ENCODE data around the gene SLC23A2. TPM values are rescaled to one million over a fixed set of nuclear protein-coding genes. Genes with fewer than 3 reads are reported as not detected.
"Not testable (repeated sequence)": the region's sequence is repeated elsewhere in the genome, so short reads cannot be mapped to it uniquely, and the experiment has no call there.

Gene SLC23A2
- total RNA-seq, 2 experiments from 2014 or later, result 12.9 to 14.1 TPM

DNA sequence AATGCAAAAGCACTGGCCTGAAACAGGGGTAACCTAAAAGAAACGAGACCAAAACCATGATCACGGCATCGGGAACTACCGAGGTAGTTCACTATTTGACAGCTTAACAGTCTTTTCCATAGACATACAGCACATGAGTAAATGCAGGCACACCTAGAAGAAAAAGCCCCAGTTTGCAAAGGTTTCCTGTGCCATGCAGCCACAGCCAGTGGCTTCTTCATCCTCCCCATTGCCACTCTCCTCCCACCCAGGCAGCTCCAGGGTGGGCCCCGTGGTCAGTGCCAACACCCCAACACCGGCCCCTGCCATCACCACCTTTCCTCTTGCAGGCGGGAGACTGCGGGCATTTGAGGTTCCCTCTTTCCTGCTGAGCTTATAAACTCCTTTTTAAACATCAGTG is 115.4 kb downstream of the SLC23A2 start:
- Mint-ChIP-seq H3K36me3 (ENCODE audit: low read depth) (peaks cover 7% of the 10 kb centered on the region), H3K27me3 (no peaks in the 10 kb centered on the region), H3K27ac (no peak overlapping the region), H3K4me3 (no peak overlapping the region), H3K9me3 (no peaks in the 10 kb centered on the region), H3K4me1 (peaks cover 9% of the 10 kb centered on the region)
- no peak for DNase-seq
- ChIA-PET CTCF (interaction anchor here (0.8 to 1.0 kb wide), 3 partner anchors 64 to 145 kb away, joined by 3 to 4 read pairs (median 3); no protein-coding TSS in a partner anchor), POLR2A (no interaction called here)

GRCh38 chr20:4883546-4883945 is 117.8 kb downstream of the SLC23A2 start:
- peaks cover 17% of the 10 kb centered on the region for H3K36me3 Mint-ChIP-seq (ENCODE audit: low read depth)
- H3K9me3 Mint-ChIP-seq, result no peaks in the 10 kb centered on the region
- ChIA-PET POLR2A (no interaction called here), CTCF (interaction anchor here (0.6 kb wide), 1 partner anchor 228 kb away, joined by 4 read pairs; no protein-coding TSS in a partner anchor)
- no peaks in the 10 kb centered on the region for H3K27me3 Mint-ChIP-seq
- H3K4me3 Mint-ChIP-seq, result no peak overlapping the region
- DNase-seq, result no peak
- H3K27ac Mint-ChIP-seq, result no peak overlapping the region
- H3K4me1 Mint-ChIP-seq, result peaks cover 19% of the 10 kb centered on the region

DNA sequence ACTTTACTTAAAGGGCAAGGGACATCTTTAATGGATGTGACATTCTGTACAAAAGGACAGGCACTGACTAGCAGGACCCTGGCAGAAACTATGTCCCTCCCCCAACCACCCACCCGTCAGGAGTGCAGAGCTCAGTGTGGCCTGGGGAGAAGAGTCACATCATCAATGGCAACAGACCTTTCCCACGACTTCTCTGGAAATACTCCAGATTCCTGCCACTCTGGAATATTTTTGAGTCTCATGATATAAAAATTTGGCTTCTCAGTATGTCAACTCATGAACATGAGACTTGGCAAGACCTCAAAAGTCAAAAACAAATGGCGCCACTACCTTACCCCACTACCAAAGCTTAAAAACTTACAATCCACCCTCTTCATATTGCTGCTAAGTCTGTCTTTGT is 118.3 kb downstream of the SLC23A2 start:
- POLR2A ChIA-PET, result no interaction called here
- no peak overlapping the region for H3K27ac Mint-ChIP-seq
- CTCF ChIA-PET, result interaction anchor here (0.6 kb wide), 1 partner anchor 229 kb away, joined by 4 read pairs; no protein-coding TSS in a partner anchor

GRCh38 chr20:4881006-4881730 is 120.1 kb downstream of the SLC23A2 start:
- Mint-ChIP-seq H3K27me3 (no peaks in the 10 kb centered on the region), H3K4me3 (no peak overlapping the region), H3K4me1 (peaks cover 18% of the 10 kb centered on the region), H3K9me3 (no peaks in the 10 kb centered on the region), H3K27ac (no peak overlapping the region), H3K36me3 (ENCODE audit: low read depth) (peaks cover 17% of the 10 kb centered on the region)
- CTCF ChIA-PET, result interaction anchor here (0.9 kb wide), 1 partner anchor 10 kb away, joined by 3 read pairs; no protein-coding TSS in a partner anchor
- DNase-seq, result no peak
- POLR2A ChIA-PET, result no interaction called here

More for the DNA sequence above, 118.3 kb downstream of the SLC23A2 start:
- no peak for DNase-seq
- H3K36me3 Mint-ChIP-seq (ENCODE audit: low read depth), result peaks cover 17% of the 10 kb centered on the region
- no peaks in the 10 kb centered on the region for H3K27me3 Mint-ChIP-seq
- H3K9me3 Mint-ChIP-seq, result no peaks in the 10 kb centered on the region
- no peak overlapping the region for H3K4me3 Mint-ChIP-seq
- H3K4me1 Mint-ChIP-seq, result peaks cover 19% of the 10 kb centered on the region

DNA sequence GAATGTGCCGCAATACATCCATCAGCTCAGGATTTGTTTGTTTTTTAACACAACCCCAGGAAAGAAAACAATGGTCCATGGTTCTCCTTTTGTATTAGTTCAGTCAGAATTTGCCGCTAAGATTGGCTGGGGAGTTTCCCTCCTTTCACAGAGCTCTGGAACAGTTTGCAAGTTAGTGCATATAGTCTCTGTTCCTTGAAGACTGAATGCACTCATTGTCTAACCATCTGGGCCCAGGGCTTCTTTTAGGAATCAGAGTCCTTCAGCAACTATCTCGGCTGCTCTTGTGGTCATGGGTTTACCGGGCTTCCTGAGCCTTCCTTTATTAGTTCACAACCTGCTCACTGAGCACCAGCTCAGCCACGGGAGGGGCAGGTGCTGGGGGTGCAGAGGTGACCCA is 121.3 kb downstream of the SLC23A2 start:
- peaks cover 17% of the 10 kb centered on the region for H3K36me3 Mint-ChIP-seq (ENCODE audit: low read depth)
- no peaks in the 10 kb centered on the region for H3K27me3 Mint-ChIP-seq
- no peak for DNase-seq
- ChIA-PET CTCF (no interaction called here), POLR2A (no interaction called here)
- H3K4me3 Mint-ChIP-seq, result no peak overlapping the region
- no peaks in the 10 kb centered on the region for H3K9me3 Mint-ChIP-seq
- peaks cover 17% of the 10 kb centered on the region for H3K4me1 Mint-ChIP-seq
- no peak overlapping the region for H3K27ac Mint-ChIP-seq

- peaks cover 17% of the 10 kb centered on the region for H3K4me1 Mint-ChIP-seq
- H3K9me3 Mint-ChIP-seq, POLR2A ChIA-PET, H3K4me3 Mint-ChIP-seq, DNase-seq, H3K27me3 Mint-ChIP-seq, H3K27ac Mint-ChIP-seq: not testable (repeated sequence)
- peaks cover 20% of the 10 kb centered on the region for H3K36me3 Mint-ChIP-seq (ENCODE audit: low read depth)
- CTCF ChIA-PET, result interaction anchor here (1.4 kb wide), 1 partner anchor 21 kb away, joined by 4 read pairs; no protein-coding TSS in a partner anchor
Measured at GRCh38 chr20:4878099-4878498, 123.2 kb downstream of the SLC23A2 start.

GRCh38 chr20:4876731-4877130 is 124.6 kb downstream of the SLC23A2 start:
- Mint-ChIP-seq H3K4me1 (peaks cover 15% of the 10 kb centered on the region), H3K4me3 (no peak overlapping the region), H3K27ac (no peak overlapping the region), H3K9me3 (no peaks in the 10 kb centered on the region), H3K27me3 (no peaks in the 10 kb centered on the region), H3K36me3 (ENCODE audit: low read depth) (peaks cover 20% of the 10 kb centered on the region)
- ChIA-PET CTCF (interaction anchor here (1.4 kb wide), 1 partner anchor 23 kb away, joined by 4 read pairs; no protein-coding TSS in a partner anchor), POLR2A (no interaction called here)
- no peak for DNase-seq

GRCh38 chr20:4876301-4876700 is 125.0 kb downstream of the SLC23A2 start:
- POLR2A ChIA-PET, result no interaction called here
- CTCF ChIA-PET, result no interaction called here
- DNase-seq, result no peak
- peaks cover 11% of the 10 kb centered on the region for H3K4me1 Mint-ChIP-seq
- peaks cover 20% of the 10 kb centered on the region for H3K36me3 Mint-ChIP-seq (ENCODE audit: low read depth)
- H3K9me3 Mint-ChIP-seq, result no peaks in the 10 kb centered on the region
- H3K27me3 Mint-ChIP-seq, result no peaks in the 10 kb centered on the region
- H3K4me3 Mint-ChIP-seq, result no peak overlapping the region
- H3K27ac Mint-ChIP-seq, result no peak overlapping the region

- ChIA-PET CTCF (interaction anchor here (1.4 kb wide), 1 partner anchor 114 kb away, joined by 3 read pairs; no protein-coding TSS in a partner anchor), POLR2A (no interaction called here)
- H3K4me1 Mint-ChIP-seq, result peaks cover 7% of the 10 kb centered on the region
- H3K27me3 Mint-ChIP-seq, result no peaks in the 10 kb centered on the region
- H3K9me3 Mint-ChIP-seq, result no peaks in the 10 kb centered on the region
- no peak for DNase-seq
- H3K4me3 Mint-ChIP-seq, result no peak overlapping the region
- no peak overlapping the region for H3K27ac Mint-ChIP-seq
- peaks cover 20% of the 10 kb centered on the region for H3K36me3 Mint-ChIP-seq (ENCODE audit: low read depth)
Measured at GRCh38 chr20:4875578-4876067, 125.7 kb downstream of the SLC23A2 start.

GRCh38 chr20:4873396-4873795 is 127.9 kb downstream of the SLC23A2 start:
- Mint-ChIP-seq H3K9me3 (no peaks in the 10 kb centered on the region), H3K27ac (no peak overlapping the region), H3K27me3 (no peaks in the 10 kb centered on the region), H3K4me1 (peaks cover 14% of the 10 kb centered on the region), H3K4me3 (no peak overlapping the region), H3K36me3 (ENCODE audit: low read depth) (peaks cover 10% of the 10 kb centered on the region)
- no peak for DNase-seq
- POLR2A ChIA-PET, result no interaction called here
- CTCF ChIA-PET, result no interaction called here

DNA sequence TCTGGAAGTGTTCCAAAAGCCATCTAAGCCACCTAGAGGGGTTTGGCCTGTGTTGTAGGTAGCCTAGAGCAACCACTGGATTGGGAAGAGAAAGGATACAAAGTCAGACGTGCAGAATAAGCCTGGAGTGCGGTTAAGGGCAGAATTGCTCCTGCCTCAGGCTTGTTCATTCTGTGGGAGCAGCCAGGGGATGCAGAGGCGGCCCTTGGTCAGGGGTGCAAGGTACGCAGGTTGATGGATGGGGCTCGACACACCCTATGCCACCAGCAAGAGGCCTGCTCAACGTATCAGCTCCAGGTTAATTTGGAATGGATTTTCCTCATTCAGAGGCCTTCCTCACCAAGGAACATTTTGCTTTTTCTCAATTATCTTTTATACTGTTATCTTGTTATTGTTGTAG is 129.8 kb downstream of the SLC23A2 start:
- Mint-ChIP-seq H3K4me1 (peaks cover 14% of the 10 kb centered on the region), H3K36me3 (ENCODE audit: low read depth) (peaks cover 18% of the 10 kb centered on the region), H3K27me3 (no peaks in the 10 kb centered on the region), H3K9me3 (no peaks in the 10 kb centered on the region), H3K4me3 (no peak overlapping the region), H3K27ac (no peak overlapping the region)
- POLR2A ChIA-PET, result no interaction called here
- no peak for DNase-seq
- CTCF ChIA-PET, result no interaction called here

DNA sequence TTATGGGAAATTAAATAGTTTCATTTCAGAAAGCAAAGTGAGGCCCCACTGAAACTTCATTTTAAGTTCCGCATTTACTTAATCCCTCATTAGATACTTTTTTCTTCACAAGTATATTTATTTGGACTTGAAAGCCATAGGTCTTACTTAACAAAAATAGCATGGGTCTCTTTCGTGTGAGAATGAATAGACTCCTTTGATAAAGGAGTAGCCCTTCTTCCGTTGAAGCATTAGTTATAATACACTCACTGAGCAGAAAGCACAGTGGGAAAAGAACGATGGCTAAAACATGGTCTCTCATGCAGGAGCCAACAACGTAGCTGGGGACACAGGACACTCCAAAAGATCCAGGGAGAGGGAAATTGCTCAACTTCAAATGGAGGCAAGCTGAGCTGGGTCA is 130.4 kb downstream of the SLC23A2 start:
- Mint-ChIP-seq H3K27ac (no peak overlapping the region), H3K4me1 (peaks cover 14% of the 10 kb centered on the region), H3K9me3 (no peaks in the 10 kb centered on the region), H3K27me3 (no peaks in the 10 kb centered on the region), H3K36me3 (ENCODE audit: low read depth) (peaks cover 18% of the 10 kb centered on the region), H3K4me3 (no peak overlapping the region)
- ChIA-PET POLR2A (no interaction called here), CTCF (interaction anchor here (0.6 kb wide), 1 partner anchor 24 kb away, joined by 3 read pairs; no protein-coding TSS in a partner anchor)
- no peak for DNase-seq

GRCh38 chr20:4869290-4870193 is 131.8 kb downstream of the SLC23A2 start:
- peaks cover 16% of the 10 kb centered on the region for H3K36me3 Mint-ChIP-seq (ENCODE audit: low read depth)
- H3K4me3 Mint-ChIP-seq, result peak overlapping the region; percentile 60
- ChIA-PET CTCF (no interaction called here), POLR2A (no interaction called here)
- H3K9me3 Mint-ChIP-seq, result no peaks in the 10 kb centered on the region
- peaks cover 14% of the 10 kb centered on the region for H3K4me1 Mint-ChIP-seq
- peak; percentile 26 for DNase-seq
- no peaks in the 10 kb centered on the region for H3K27me3 Mint-ChIP-seq
- peak overlapping the region; percentile 58 for H3K27ac Mint-ChIP-seq

Measured in activated CD4-positive, alpha-beta memory T cell treated with anti-CD3 and anti-CD28 coated beads, Interleukin-2, amount 10 ng/mL, durations not matched to agents 7 days and 5 days (primary cell).